B cell (primary cell): ENCODE results near the gene CCNK. TPM values are rescaled to one million over a fixed set of nuclear protein-coding genes. Genes with fewer than 3 reads are reported as not detected.

ENCODE experiments used
- ATAC-seq: fragments of 200-7000 bp; cut with Tn5 transposase; one replicate; pipeline ENCODE4 v1.10.0; 2021; ENCODE audit warnings: low read depth, mild to moderate bottlenecking, moderate number of reproducible peaks, moderate library complexity
- CTCF ChIA-PET: fragments of 350-600 bp; sonication (Branson Sonifier 250); formaldehyde crosslinking; loops from one replicate; lab custom pipeline; 2021; ENCODE audit warnings: antibody characterized with exemption, inconsistent platforms; lab: Charles Lee
- POLR2A ChIA-PET: fragments of 350-600 bp; sonication (Branson Sonifier 250); formaldehyde crosslinking; loops from one replicate; lab custom pipeline; 2021; ENCODE audit warnings: antibody characterized with exemption; lab: Charles Lee
- DNase-seq: peaks from one replicate; pipeline ENCODE4 v3.0.0; 2013
- H2AFZ ChIP-seq: 2 replicates; pipeline ENCODE4 v1.6.1; 2012; ENCODE audit warnings: mild to moderate bottlenecking, low read depth, low read length; ENCODE audit not compliant: insufficient read depth, poor library complexity, severe bottlenecking
- H3K27ac ChIP-seq, 2 donors: 1 replicate in 1 of 2; 2 replicates in 1 of 2; pipeline ENCODE4 v1.5.1; 2012 to 2013; ENCODE audit warnings: low read length in 2 of 2, mild to moderate bottlenecking in 2 of 2, moderate library complexity in 1 of 2
- H3K27me3 ChIP-seq, 4 experiments: fragments of 200-600 bp in 1 of 4; sonication (generic) in 1 of 4; replicated peaks in 1 of 4; 1 replicate in 2 of 4; 2 replicates in 2 of 4; pipeline versions ENCODE4 v1.6.1 to v1.7.0; 2013 to 2016; ENCODE audit warnings: low read length in 3 of 4, mild to moderate bottlenecking in 2 of 4, mixed read lengths in 1 of 4, moderate library complexity in 1 of 4; ENCODE audit not compliant: insufficient read depth in 4 of 4, control insufficient read depth in 3 of 4; ENCODE audit errors: control extremely low read depth in 1 of 4
- H3K36me3 ChIP-seq, 2 experiments: replicated peaks in 1 of 2; 1 replicate in 1 of 2; 2 replicates in 1 of 2; pipeline versions ENCODE4 v1.6.1 to v1.7.1; 2013; ENCODE audit warnings: low read length in 1 of 2; ENCODE audit not compliant: insufficient read depth in 2 of 2, control insufficient read depth in 1 of 2; ENCODE audit errors: control extremely low read depth in 1 of 2, extremely low read depth in 1 of 2
- H3K4me1 ChIP-seq, 2 donors: fragments of 200-600 bp in 1 of 2; sonication (generic) in 1 of 2; 1 replicate in 1 of 2; 2 replicates in 1 of 2; pipeline versions ENCODE4 v1.5.1 to v1.6.1; 2013 to 2017; ENCODE audit warnings: low read length in 2 of 2; ENCODE audit not compliant: control insufficient read depth in 2 of 2, insufficient read depth in 2 of 2
- H3K4me2 ChIP-seq: replicated peaks from 2 replicates; pipeline ENCODE3; 2012; ENCODE audit warnings: mild to moderate bottlenecking, low read depth, low read length; ENCODE audit not compliant: poor library complexity, severe bottlenecking
- H3K4me3 ChIP-seq, 5 experiments: fragments of 200-600 bp in 1 of 5; sonication (generic) in 1 of 5; 1 replicate in 3 of 5; 2 replicates in 2 of 5; pipeline versions ENCODE4 v1.5.1 to v1.7.0; 2011 to 2016; ENCODE audit warnings: low read length in 4 of 5, mild to moderate bottlenecking in 4 of 5, low read depth in 2 of 5, control low read depth in 1 of 5, moderate library complexity in 1 of 5; ENCODE audit not compliant: insufficient read depth in 1 of 5; ENCODE audit errors: control extremely low read depth in 1 of 5, extremely low read depth in 1 of 5
- H3K79me2 ChIP-seq: fragments of 200-600 bp; sonication (generic); one replicate; pipeline ENCODE4 v1.6.0; 2016; ENCODE audit warnings: low read length; ENCODE audit not compliant: control insufficient read depth, insufficient read depth
- H3K9ac ChIP-seq: fragments of 200-600 bp; sonication (generic); 2 replicates; pipeline ENCODE4 v1.6.1; 2017; ENCODE audit warnings: mild to moderate bottlenecking, low read length, moderate library complexity
- H3K9me3 ChIP-seq, 3 donors: one replicate each; pipeline versions ENCODE4 v1.6.1 to v1.7.1; 2013; ENCODE audit warnings: low read length in 2 of 3; ENCODE audit not compliant: control insufficient read depth in 2 of 3, insufficient read depth in 1 of 3; ENCODE audit errors: control extremely low read depth in 1 of 3
- H4K20me1 ChIP-seq: 2 replicates; pipeline ENCODE4 v1.6.0; 2012; ENCODE audit warnings: mild to moderate bottlenecking, low read length; ENCODE audit not compliant: insufficient read depth, control insufficient read depth, poor library complexity, severe bottlenecking
- H3K27ac Mint-ChIP-seq: one replicate; pipeline ENCODE4 v1.8.0; 2021; ENCODE audit warnings: mixed read lengths
- H3K27me3 Mint-ChIP-seq: one replicate; pipeline ENCODE4 v1.8.0; 2021; ENCODE audit warnings: mixed read lengths
- H3K4me1 Mint-ChIP-seq: one replicate; pipeline ENCODE4 v1.8.0; 2021; ENCODE audit warnings: mixed read lengths
- H3K4me3 Mint-ChIP-seq: one replicate; pipeline ENCODE4 v1.8.0; 2021; ENCODE audit warnings: mixed read lengths
- H3K9me3 Mint-ChIP-seq: one replicate; pipeline ENCODE4 v1.8.0; 2022; ENCODE audit warnings: mixed read lengths; ENCODE audit not compliant: insufficient read depth
- EZH2 ChIP-seq: IDR thresholded peaks from 2 replicates; pipeline ENCODE4 v1.6.1; 2012; ENCODE audit warnings: borderline replicate concordance, low read depth, mild to moderate bottlenecking, moderate library complexity, low read length; ENCODE audit not compliant: insufficient read depth, poor library complexity, severe bottlenecking
- WGBS: methylation state at CpG from one replicate; pipeline ENCODE4 v1.1.5; 2013; ENCODE audit warnings: missing lambda C conversion rate; ENCODE audit not compliant: insufficient coverage; 5-methylcytosine and 5-hydroxymethylcytosine counted together
- intact Hi-C: fragments of 100-400 bp; cut with micrococcal nuclease; formaldehyde crosslinking; loops from one replicate; pipeline ENCODE4 v1.10.0; 2022
- polyA plus RNA-seq: library from polyadenylated mRNA; depleted of rRNA; stranded (reverse); fragments of >200 nt; gene quantifications from 2 replicates; pipeline ENCODE4 v1.2.3, GENCODE V29; 2012
- total RNA-seq, 2 donors: library from RNA; stranded (reverse); fragments of 120-200 nt in 1 of 2; gene quantifications; 1 replicate in 1 of 2; 2 replicates in 1 of 2; pipeline versions ENCODE4 v1.2.3 to v1.2.4, GENCODE V29; 2013 to 2022
- TF ChIP-seq, protein P1 (sequence below): fragments of 200-600 bp; IDR thresholded peaks from one replicate; pipeline ENCODE4 v1.8.0; 2022; ENCODE audit warnings: antibody characterized with exemption, mild to moderate bottlenecking

CCNK gene
- total and polyA plus RNA-seq, 2 donors (not counting 1 experiment from before 2014, with no cell fraction given): 17.5 to 82.0 TPM

DNA sequence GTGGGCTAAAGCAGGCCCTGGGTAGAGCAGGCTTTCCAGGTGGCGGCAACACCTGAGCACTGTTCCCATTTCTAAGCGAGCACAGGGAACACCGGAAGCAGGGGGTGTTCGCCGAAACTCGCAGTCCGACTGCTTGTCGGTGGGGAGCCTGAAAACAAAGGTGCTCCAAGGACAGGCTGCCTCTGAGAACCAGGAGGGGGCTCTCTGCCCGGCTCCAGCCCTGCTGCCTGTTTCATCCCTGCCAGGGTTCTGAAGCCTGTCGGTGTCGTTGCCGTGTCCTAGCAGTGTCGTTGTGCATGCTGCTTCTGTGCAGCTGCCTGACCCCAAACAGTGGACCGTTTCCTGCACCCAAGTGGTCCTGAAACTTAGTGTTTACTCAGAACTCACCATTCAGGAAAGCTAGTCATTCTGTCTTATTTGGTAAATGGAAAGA is 21.8 kb downstream of the CCNK start:
- POLR2A ChIA-PET: interaction anchor here (0.5 kb wide), 1 partner anchor 722 kb away, joined by 4 read pairs; no protein-coding TSS in a partner anchor
- no peak overlapping the region for H3K4me3 Mint-ChIP-seq
- CTCF ChIA-PET: no interaction called here
- H3K27ac Mint-ChIP-seq: no peak overlapping the region
- H3K4me3 ChIP-seq: no peak overlapping the region
- ATAC-seq (no peak), DNase-seq (no peak)
- no peak overlapping the region for H3K9ac ChIP-seq
- no peak overlapping the region for H2AFZ ChIP-seq
- over 99% methylated on average over 13 of the region's 14 CpGs for WGBS
- peaks cover 1% of the 10 kb centered on the region for H4K20me1 ChIP-seq
- no peak overlapping the region for H3K4me2 ChIP-seq
- no peaks in the 10 kb centered on the region for H3K27me3 ChIP-seq
- no peaks in the 10 kb centered on the region for H3K79me2 ChIP-seq
- H3K4me1 Mint-ChIP-seq: no peaks in the 10 kb centered on the region
- no peaks in the 10 kb centered on the region for H3K27me3 Mint-ChIP-seq
- TF ChIP-seq EZH2: no peak
- TF ChIP-seq, protein P1, sequence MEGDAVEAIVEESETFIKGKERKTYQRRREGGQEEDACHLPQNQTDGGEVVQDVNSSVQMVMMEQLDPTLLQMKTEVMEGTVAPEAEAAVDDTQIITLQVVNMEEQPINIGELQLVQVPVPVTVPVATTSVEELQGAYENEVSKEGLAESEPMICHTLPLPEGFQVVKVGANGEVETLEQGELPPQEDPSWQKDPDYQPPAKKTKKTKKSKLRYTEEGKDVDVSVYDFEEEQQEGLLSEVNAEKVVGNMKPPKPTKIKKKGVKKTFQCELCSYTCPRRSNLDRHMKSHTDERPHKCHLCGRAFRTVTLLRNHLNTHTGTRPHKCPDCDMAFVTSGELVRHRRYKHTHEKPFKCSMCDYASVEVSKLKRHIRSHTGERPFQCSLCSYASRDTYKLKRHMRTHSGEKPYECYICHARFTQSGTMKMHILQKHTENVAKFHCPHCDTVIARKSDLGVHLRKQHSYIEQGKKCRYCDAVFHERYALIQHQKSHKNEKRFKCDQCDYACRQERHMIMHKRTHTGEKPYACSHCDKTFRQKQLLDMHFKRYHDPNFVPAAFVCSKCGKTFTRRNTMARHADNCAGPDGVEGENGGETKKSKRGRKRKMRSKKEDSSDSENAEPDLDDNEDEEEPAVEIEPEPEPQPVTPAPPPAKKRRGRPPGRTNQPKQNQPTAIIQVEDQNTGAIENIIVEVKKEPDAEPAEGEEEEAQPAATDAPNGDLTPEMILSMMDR: no peak
- intact Hi-C loops: no loop called here
- no peaks in the 10 kb centered on the region for H3K9me3 Mint-ChIP-seq
- no peaks in the 10 kb centered on the region for H3K4me1 ChIP-seq
- H3K36me3 ChIP-seq: peaks cover 6 to 90% of the 10 kb centered on the region in 2 experiments
- H3K27ac ChIP-seq: no peak overlapping the region
- H3K9me3 ChIP-seq: no peaks in the 10 kb centered on the region

DNA sequence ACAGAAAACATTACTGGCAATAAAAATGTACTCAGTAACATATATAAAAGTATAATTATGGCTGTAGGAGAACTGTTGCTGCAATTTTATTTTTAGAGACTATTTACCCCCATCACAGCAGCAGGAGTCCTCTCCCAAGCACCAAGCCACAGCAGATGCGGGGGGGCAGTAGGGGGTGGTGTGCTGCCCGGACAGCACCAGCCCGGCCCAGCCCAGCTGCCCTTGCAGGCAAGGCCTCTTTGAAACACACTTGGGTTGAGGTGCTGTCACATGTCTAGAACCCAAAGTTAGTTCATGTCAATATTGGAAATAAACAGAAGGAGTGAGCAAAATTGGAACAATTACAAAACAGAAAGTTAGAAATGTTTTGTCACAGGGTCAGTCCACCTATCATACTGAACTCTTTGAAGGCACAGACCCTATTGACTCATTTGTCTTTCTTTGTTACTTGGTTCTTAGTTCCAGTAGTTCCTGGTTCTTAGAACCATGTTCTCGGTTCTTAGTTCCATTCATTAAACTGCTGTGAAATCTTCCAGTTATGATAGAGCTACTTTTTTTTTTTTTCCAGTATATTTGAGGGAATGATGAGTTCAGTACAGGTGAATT is 22.7 kb downstream of the CCNK start:
- no peaks in the 10 kb centered on the region for H3K4me1 ChIP-seq
- H4K20me1 ChIP-seq: no peaks in the 10 kb centered on the region
- DNase-seq: no peak
- no peaks in the 10 kb centered on the region for H3K9me3 Mint-ChIP-seq
- H3K9ac ChIP-seq: no peak overlapping the region
- no peak overlapping the region for H3K27ac Mint-ChIP-seq
- no peak overlapping the region for H3K4me2 ChIP-seq
- H3K9me3 ChIP-seq: no peaks in the 10 kb centered on the region
- ATAC-seq: no peak
- H3K4me1 Mint-ChIP-seq: no peaks in the 10 kb centered on the region
- H3K27me3 ChIP-seq: no peaks in the 10 kb centered on the region
- WGBS: no CpG with 5 or more reads among the region's 4 CpGs
- no peak overlapping the region for H3K4me3 ChIP-seq
- no peaks in the 10 kb centered on the region for H3K27me3 Mint-ChIP-seq
- intact Hi-C loops: no loop called here
- TF ChIP-seq EZH2: no peak
- TF ChIP-seq, protein P1: no peak
- no peak overlapping the region for H2AFZ ChIP-seq
- H3K27ac ChIP-seq: no peak overlapping the region
- CTCF ChIA-PET: interaction anchor here (0.7 kb wide), 1 partner anchor 69 kb away, joined by 3 read pairs; no protein-coding TSS in a partner anchor
- H3K36me3 ChIP-seq: peaks cover 8 to 91% of the 10 kb centered on the region in 2 experiments
- H3K79me2 ChIP-seq: no peaks in the 10 kb centered on the region
- H3K4me3 Mint-ChIP-seq: no peak overlapping the region
- POLR2A ChIA-PET: no interaction called here
